SK-N-SH (cell line): Measurements from ENCODE around the gene CA10.

Experiments used
- EP300 ChIP-seq, 2 experiments: IDR thresholded peaks; 2 replicates each; pipeline versions ENCODE4 v1.4.0 to v1.6.1; 2012; ENCODE audit warnings: borderline replicate concordance in 1 of 2, low read depth in 1 of 2, low read length in 1 of 2
- EZH2phosphoT487 ChIP-seq: fragments of 200-600 bp; sonication (generic); IDR thresholded peaks from 2 replicates; pipeline ENCODE4 v1.6.1; 2017; ENCODE audit warnings: low read depth, mixed run types, mild to moderate bottlenecking, antibody characterized with exemption, moderate library complexity, borderline replicate concordance
- SMC3 ChIP-seq: IDR thresholded peaks from 2 replicates; pipeline ENCODE4 v1.6.1; 2012; ENCODE audit warnings: low read depth, low read length, improper control_type of control experiment
- YY1 ChIP-seq: IDR thresholded peaks from 2 replicates; pipeline ENCODE4 v1.4.0; 2012; ENCODE audit warnings: low read depth, mild to moderate bottlenecking
- TF ChIP-seq, protein P1 (sequence below): fragments of 200-600 bp; sonication (generic); IDR thresholded peaks from 2 replicates; pipeline ENCODE4 v1.6.1; 2017; ENCODE audit warnings: antibody characterized with exemption, mild to moderate bottlenecking, moderate library complexity

- TF ChIP-seq EP300 (IDR thresholded peaks at IDR 0.05; ENCODE audit: borderline replicate concordance in 1 of 2, low read depth in 1 of 2, low read length in 1 of 2) (no peak), SMC3 (no peak), EZH2phosphoT487 (no peak), YY1 (no peak)
- TF ChIP-seq, protein P1, sequence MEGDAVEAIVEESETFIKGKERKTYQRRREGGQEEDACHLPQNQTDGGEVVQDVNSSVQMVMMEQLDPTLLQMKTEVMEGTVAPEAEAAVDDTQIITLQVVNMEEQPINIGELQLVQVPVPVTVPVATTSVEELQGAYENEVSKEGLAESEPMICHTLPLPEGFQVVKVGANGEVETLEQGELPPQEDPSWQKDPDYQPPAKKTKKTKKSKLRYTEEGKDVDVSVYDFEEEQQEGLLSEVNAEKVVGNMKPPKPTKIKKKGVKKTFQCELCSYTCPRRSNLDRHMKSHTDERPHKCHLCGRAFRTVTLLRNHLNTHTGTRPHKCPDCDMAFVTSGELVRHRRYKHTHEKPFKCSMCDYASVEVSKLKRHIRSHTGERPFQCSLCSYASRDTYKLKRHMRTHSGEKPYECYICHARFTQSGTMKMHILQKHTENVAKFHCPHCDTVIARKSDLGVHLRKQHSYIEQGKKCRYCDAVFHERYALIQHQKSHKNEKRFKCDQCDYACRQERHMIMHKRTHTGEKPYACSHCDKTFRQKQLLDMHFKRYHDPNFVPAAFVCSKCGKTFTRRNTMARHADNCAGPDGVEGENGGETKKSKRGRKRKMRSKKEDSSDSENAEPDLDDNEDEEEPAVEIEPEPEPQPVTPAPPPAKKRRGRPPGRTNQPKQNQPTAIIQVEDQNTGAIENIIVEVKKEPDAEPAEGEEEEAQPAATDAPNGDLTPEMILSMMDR = no peak
These were observed 328.1 kb downstream of the CA10 start for GRCh38 chr17:51830451-51830850.
